Activated CD4-positive, alpha-beta T cell treated with anti-CD3 and anti-CD28 coated beads, Interleukin-2, amount 10 ng/mL, durations not matched to agents 7 days and 5 days (primary cell): ENCODE results near the gene SNX10. TPM values are rescaled to one million over a fixed set of nuclear protein-coding genes. Genes with fewer than 3 reads are reported as not detected.

Experiments used
- CTCF ChIA-PET: fragments of 350-600 bp; sonication (Branson Sonifier 250); formaldehyde crosslinking; loops from one replicate; lab custom pipeline; 2021; ENCODE audit warnings: antibody characterized with exemption; lab: Charles Lee
- POLR2A ChIA-PET: fragments of 350-600 bp; sonication (Branson Sonifier 250); formaldehyde crosslinking; loops from one replicate; lab custom pipeline; 2021; ENCODE audit warnings: antibody characterized with exemption; lab: Charles Lee
- DNase-seq: peaks from one replicate; pipeline ENCODE4 v3.0.0-alpha.2; 2020
- H3K27ac Mint-ChIP-seq: one replicate; pipeline ENCODE4 v1.8.0; 2021; ENCODE audit warnings: mild to moderate bottlenecking, moderate library complexity, mixed read lengths
- H3K27me3 Mint-ChIP-seq: one replicate; pipeline ENCODE4 v1.8.0; 2021; ENCODE audit warnings: mixed read lengths
- H3K36me3 Mint-ChIP-seq: one replicate; pipeline ENCODE4 v1.8.0; 2021; ENCODE audit warnings: low read depth, mixed read lengths
- H3K4me1 Mint-ChIP-seq: one replicate; pipeline ENCODE4 v1.8.0; 2021; ENCODE audit warnings: mixed read lengths
- H3K4me3 Mint-ChIP-seq: one replicate; pipeline ENCODE4 v1.8.0; 2021; ENCODE audit warnings: mild to moderate bottlenecking, moderate library complexity, mixed read lengths
- H3K9me3 Mint-ChIP-seq: one replicate; pipeline ENCODE4 v1.8.0; 2021; ENCODE audit warnings: mixed read lengths
- total RNA-seq, 2 experiments: library from RNA; stranded (reverse); gene quantifications; one replicate each; pipeline ENCODE4 v1.2.3, GENCODE V29; 2021

SNX10 gene
- total RNA-seq, 2 experiments from 2014 or later, result 28.1 to 28.9 TPM

- Mint-ChIP-seq H3K36me3 (peaks cover 31% of the 10 kb centered on the region), H3K9me3 (no peaks in the 10 kb centered on the region), H3K27me3 (no peaks in the 10 kb centered on the region), H3K27ac (peak overlapping the region; percentile 28), H3K4me3 (no peak overlapping the region), H3K4me1 (peaks cover 13% of the 10 kb centered on the region)
- ChIA-PET CTCF (interaction anchor here (1.0 kb wide), 1 partner anchor 41 kb away, joined by 3 read pairs; no protein-coding TSS in a partner anchor), POLR2A (no interaction called here)
- DNase-seq, result no peak
Measured at GRCh38 chr7:26328498-26329390, 37.1 kb downstream of the SNX10 start.

GRCh38 chr7:26329520-26330255 is 38.0 kb downstream of the SNX10 start:
- Mint-ChIP-seq H3K27me3 (no peaks in the 10 kb centered on the region), H3K4me3 (no peak overlapping the region), H3K9me3 (no peaks in the 10 kb centered on the region), H3K36me3 (peaks cover 32% of the 10 kb centered on the region), H3K27ac (no peak overlapping the region), H3K4me1 (peaks cover 22% of the 10 kb centered on the region)
- no peak for DNase-seq
- ChIA-PET CTCF (interaction anchor here (1.0 kb wide), 1 partner anchor 40 kb away, joined by 3 read pairs; no protein-coding TSS in a partner anchor), POLR2A (no interaction called here)

DNA sequence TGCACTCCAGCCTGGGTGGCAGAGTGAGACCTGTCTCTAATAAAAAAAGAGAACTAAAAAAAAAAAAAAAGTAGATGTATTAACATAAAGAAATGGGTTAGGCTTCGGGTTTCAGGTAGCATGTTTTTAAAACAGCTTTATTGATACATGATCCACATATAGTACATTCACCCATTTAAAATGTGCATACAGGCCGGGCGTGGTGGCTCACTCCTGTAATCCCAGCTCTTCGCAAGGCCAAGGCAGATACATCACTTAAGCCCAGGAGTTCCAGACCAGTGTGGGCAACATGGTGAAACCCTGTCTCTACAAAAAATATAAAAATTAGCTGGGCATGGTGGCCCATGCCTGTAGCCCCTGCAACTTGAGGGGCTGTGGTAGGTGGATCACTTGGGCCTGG is 39.5 kb downstream of the SNX10 start:
- ChIA-PET POLR2A (no interaction called here), CTCF (interaction anchor here (1.0 kb wide), 1 partner anchor 23 kb away, joined by 3 read pairs; no protein-coding TSS in a partner anchor)
- Mint-ChIP-seq H3K36me3 (peaks cover 38% of the 10 kb centered on the region), H3K27ac (no peak overlapping the region), H3K4me3 (no peak overlapping the region), H3K9me3 (no peaks in the 10 kb centered on the region), H3K27me3 (no peaks in the 10 kb centered on the region), H3K4me1 (peaks cover 34% of the 10 kb centered on the region)
- no peak for DNase-seq

- peaks cover 35% of the 10 kb centered on the region for H3K4me1 Mint-ChIP-seq
- peaks cover 38% of the 10 kb centered on the region for H3K36me3 Mint-ChIP-seq
- POLR2A ChIA-PET, result no interaction called here
- no peak for DNase-seq
- no peaks in the 10 kb centered on the region for H3K27me3 Mint-ChIP-seq
- no peaks in the 10 kb centered on the region for H3K9me3 Mint-ChIP-seq
- H3K27ac Mint-ChIP-seq, result no peak overlapping the region
- H3K4me3 Mint-ChIP-seq, result no peak overlapping the region
- CTCF ChIA-PET, result interaction anchor here (1.0 kb wide), 1 partner anchor 22 kb away, joined by 3 read pairs; no protein-coding TSS in a partner anchor
Measured at GRCh38 chr7:26331789-26332188, 40.1 kb downstream of the SNX10 start.

DNA sequence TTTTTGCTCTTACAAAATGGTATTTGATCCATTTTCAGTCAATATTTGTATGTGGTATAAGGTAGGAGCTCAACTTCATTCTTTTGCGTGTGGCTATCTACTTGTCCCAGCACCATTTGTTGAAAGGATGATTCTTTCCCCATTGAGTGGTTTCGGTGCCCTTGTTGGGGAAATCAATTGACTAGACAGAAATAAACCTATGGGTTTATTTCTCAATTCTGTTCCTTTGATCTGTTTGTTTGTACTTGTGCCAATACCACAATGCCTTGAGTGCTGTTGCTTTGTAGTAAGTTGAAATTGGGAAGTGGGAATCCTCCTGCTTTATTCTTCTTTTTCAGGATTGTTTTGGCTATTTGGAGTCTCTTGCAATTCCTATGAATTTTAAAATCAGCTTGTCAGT is 41.0 kb downstream of the SNX10 start:
- DNase-seq, result no peak
- Mint-ChIP-seq H3K36me3 (peaks cover 42% of the 10 kb centered on the region), H3K27me3 (no peaks in the 10 kb centered on the region), H3K27ac (no peak overlapping the region), H3K4me3 (no peak overlapping the region), H3K9me3 (no peaks in the 10 kb centered on the region), H3K4me1 (peaks cover 38% of the 10 kb centered on the region)
- ChIA-PET POLR2A (no interaction called here), CTCF (no interaction called here)

DNA sequence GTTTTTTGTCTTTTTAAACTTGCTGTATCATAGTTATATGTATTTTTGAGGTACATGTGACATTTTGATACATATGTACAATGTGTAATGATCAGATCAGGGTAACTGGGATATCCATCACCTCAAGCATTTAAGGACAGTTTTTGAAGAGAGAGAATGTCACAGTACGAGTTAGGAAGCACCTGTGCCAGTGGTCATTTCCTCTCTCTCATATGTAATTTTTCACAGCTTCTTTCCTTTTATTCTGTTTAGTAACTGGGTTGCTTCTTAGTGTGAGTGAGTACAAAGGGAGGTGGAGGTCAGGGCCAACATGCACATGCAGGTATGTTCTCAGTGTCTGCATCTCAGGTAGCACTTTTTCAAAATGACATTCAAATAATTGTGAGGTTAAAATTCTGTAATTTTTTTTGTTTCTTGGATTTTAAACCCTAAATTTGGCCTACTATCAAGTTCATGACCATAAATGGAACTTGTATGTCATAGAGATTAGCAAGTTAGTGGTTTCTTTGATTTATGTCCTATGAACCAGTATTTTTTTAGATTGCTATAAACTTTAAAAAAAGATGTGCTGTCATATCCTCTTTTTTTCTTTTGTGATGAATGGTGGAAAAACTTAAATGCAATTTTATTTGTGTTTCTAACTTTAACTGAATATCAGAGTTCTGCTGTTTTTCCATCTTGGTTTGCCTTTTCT is 42.7 kb downstream of the SNX10 start:
- no peaks in the 10 kb centered on the region for H3K9me3 Mint-ChIP-seq
- POLR2A ChIA-PET, result no interaction called here
- no peak overlapping the region for H3K4me3 Mint-ChIP-seq
- H3K27ac Mint-ChIP-seq, result no peak overlapping the region
- peaks cover 29% of the 10 kb centered on the region for H3K4me1 Mint-ChIP-seq
- no peaks in the 10 kb centered on the region for H3K27me3 Mint-ChIP-seq
- CTCF ChIA-PET, result interaction anchor here (1.5 kb wide), 1 partner anchor 12 kb away, joined by 3 read pairs; no protein-coding TSS in a partner anchor
- DNase-seq, result no peak
- H3K36me3 Mint-ChIP-seq, result peaks cover 38% of the 10 kb centered on the region

DNA sequence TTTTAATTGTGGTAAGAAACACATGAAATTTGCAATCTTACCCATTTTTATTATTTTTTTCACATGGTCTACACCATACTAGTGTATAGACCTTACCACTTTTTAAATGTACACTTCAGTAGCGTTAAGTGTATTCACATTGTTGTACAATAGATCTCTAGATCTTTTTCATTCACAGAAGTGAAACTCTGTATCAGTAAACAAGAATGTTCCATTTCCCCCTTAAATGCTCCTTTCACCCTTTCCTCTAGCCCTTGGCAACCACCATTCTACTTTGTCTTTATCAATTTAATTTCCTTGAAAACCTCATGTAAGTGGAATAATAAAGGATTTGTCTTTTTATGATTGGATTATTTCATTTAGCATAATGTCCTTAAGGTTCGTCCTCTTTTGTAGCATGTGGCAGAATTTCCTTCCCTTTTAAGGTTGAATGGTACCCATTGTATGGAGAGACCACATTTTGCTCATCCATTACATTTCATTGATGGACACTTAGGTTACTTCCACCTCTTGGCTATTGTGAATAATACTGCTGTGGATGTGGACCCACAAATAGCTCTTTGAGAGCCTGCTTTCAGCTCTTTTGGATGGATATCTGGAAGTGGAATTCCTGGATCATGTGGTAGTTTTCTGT is 45.7 kb downstream of the SNX10 start:
- H3K9me3 Mint-ChIP-seq, result no peaks in the 10 kb centered on the region
- DNase-seq, result no peak
- no peaks in the 10 kb centered on the region for H3K27me3 Mint-ChIP-seq
- H3K4me3 Mint-ChIP-seq, result no peak overlapping the region
- CTCF ChIA-PET, result no interaction called here
- peaks cover 36% of the 10 kb centered on the region for H3K4me1 Mint-ChIP-seq
- POLR2A ChIA-PET, result no interaction called here
- H3K36me3 Mint-ChIP-seq, result peaks cover 23% of the 10 kb centered on the region
- H3K27ac Mint-ChIP-seq, result no peak overlapping the region

DNA sequence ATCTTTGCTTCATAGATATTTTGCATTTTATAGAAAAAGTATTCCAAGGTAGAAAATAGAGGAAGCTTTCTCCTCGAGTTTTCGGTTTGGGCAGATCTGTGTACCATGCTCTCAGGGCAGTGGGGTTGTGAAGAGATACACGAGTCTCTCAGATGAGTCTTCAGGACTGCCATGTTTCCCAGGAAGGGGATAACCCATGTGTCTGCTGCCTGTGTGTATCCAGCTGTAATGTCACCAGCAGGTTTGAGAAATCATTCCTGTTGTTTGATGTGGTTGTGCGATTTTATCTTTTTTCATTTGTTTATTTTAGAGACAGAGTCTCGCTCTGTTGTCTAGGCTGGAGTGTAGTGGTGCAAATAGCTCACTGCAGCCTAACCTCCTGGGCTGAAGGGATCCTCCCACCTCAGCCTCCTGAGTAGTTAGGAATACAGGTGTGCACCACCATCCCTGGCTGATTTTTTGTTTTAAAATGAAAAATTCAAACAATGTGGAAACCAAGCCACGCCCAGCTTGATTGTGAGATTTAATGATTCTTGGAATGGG is 48.9 kb downstream of the SNX10 start:
- no peak overlapping the region for H3K27ac Mint-ChIP-seq
- DNase-seq, result no peak
- ChIA-PET CTCF (interaction anchor here (1.0 kb wide), 1 partner anchor 16 kb away, joined by 3 read pairs; no protein-coding TSS in a partner anchor), POLR2A (no interaction called here)
- H3K9me3 Mint-ChIP-seq, result no peaks in the 10 kb centered on the region
- peaks cover 16% of the 10 kb centered on the region for H3K4me1 Mint-ChIP-seq
- no peaks in the 10 kb centered on the region for H3K27me3 Mint-ChIP-seq
- peaks cover 21% of the 10 kb centered on the region for H3K36me3 Mint-ChIP-seq
- H3K4me3 Mint-ChIP-seq, result no peak overlapping the region

- DNase-seq, result no peak
- Mint-ChIP-seq H3K27me3 (no peaks in the 10 kb centered on the region), H3K4me3 (no peak overlapping the region), H3K9me3 (no peaks in the 10 kb centered on the region), H3K36me3 (peaks cover 29% of the 10 kb centered on the region), H3K4me1 (peaks cover 8% of the 10 kb centered on the region), H3K27ac (no peak overlapping the region)
- ChIA-PET POLR2A (no interaction called here), CTCF (interaction anchor here (1.2 kb wide), 1 partner anchor 25 kb away, joined by 3 read pairs; no protein-coding TSS in a partner anchor)
Measured at GRCh38 chr7:26343320-26343832, 51.7 kb downstream of the SNX10 start.

- Mint-ChIP-seq H3K36me3 (peaks cover 28% of the 10 kb centered on the region), H3K27me3 (no peaks in the 10 kb centered on the region), H3K4me1 (peaks cover 8% of the 10 kb centered on the region), H3K27ac (peak overlapping the region; percentile 13), H3K9me3 (no peaks in the 10 kb centered on the region), H3K4me3 (no peak overlapping the region)
- ChIA-PET CTCF (interaction anchor here (1.2 kb wide), 1 partner anchor 25 kb away, joined by 3 read pairs; no protein-coding TSS in a partner anchor), POLR2A (no interaction called here)
- DNase-seq, result no peak
Measured at GRCh38 chr7:26343837-26344236, 52.2 kb downstream of the SNX10 start.

GRCh38 chr7:26345202-26345601 is 53.5 kb downstream of the SNX10 start:
- POLR2A ChIA-PET, result no interaction called here
- no peak overlapping the region for H3K27ac Mint-ChIP-seq
- H3K36me3 Mint-ChIP-seq, result peaks cover 28% of the 10 kb centered on the region
- H3K9me3 Mint-ChIP-seq, result no peaks in the 10 kb centered on the region
- H3K4me3 Mint-ChIP-seq, result no peak overlapping the region
- no peak for DNase-seq
- CTCF ChIA-PET, result no interaction called here
- H3K4me1 Mint-ChIP-seq, result peaks cover 7% of the 10 kb centered on the region
- no peaks in the 10 kb centered on the region for H3K27me3 Mint-ChIP-seq

DNA sequence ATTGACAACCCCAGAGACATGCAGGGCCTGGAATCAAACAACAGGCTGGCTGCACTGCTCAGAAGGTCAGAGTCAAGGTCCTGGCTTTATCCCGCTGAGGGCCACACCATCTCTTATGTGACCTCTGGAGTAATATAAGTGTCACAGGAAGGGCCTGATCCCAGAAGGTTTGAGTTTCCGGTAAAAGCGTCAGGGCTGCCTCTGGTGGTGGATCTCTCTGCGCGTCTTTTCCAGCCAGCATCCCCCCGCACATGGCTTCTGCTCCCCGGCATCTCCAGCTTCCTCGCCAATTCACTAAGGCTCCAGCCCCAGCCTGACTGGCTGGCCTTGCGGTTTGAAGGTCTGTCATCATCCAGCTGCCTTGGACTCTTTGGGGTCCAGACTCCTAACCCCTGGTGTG is 54.2 kb downstream of the SNX10 start:
- CTCF ChIA-PET, result no interaction called here
- no peak for DNase-seq
- Mint-ChIP-seq H3K27ac (peak overlapping the region; percentile 25), H3K9me3 (no peaks in the 10 kb centered on the region), H3K4me1 (peaks cover 1% of the 10 kb centered on the region), H3K36me3 (peaks cover 28% of the 10 kb centered on the region), H3K4me3 (no peak overlapping the region), H3K27me3 (no peaks in the 10 kb centered on the region)
- POLR2A ChIA-PET, result no interaction called here
